ENCODE measurements around the gene CMKLR1.
A peak's percentile ranks its signal among the peaks of the same experiment; 100 is the strongest.

The CMKLR1 gene

DNA sequence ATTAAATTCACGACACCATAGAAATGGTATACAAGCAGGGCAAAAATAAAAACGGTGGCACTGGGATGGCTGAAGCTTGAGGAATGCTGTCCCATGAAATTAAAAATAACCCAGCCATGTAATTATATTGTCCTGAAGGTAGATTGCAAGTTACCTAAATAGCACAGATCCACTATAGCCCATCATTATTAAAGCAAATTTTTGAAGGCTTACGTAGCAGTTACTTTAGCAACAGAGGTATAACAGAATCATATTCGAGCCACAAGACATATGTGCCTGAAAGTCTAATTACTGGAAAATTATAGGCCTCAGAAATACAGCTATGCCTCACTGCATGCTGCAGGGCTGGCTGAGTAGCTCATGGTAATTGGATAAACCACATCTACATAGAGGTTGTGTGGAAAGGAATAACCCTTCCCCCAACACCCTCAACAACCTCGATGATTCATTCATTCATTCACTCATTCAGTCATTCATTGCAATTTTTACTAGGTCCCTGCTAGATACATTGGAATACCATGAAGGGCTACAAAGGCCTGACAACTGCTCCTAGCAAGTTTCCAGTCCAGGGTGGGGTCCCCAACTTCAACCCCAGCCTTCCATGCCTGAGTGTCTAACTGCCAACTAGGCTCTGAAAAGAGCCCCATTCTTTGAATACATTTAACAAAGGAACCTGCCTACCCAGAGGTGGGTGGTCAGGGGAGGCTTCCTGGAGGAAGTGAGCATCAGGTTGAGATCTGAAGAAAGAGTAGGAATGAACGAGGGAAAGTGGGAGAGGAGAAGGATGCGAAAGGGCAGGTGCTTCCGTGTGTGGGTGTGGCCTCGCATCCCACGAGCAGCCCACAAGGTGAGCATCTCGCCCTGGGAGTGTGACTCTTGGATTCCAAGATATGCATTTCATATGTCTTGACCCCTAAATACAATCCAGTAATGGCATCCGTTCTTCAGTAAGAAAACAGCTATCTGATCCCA lies 18.0 kb upstream of the CMKLR1 start:
- no peak for DNase-seq (ENCODE audit: low read depth)
- TF ChIP-seq CTCF (IDR thresholded peaks at IDR 0.05; ENCODE audit: insufficient read depth, low read depth, low read length, missing control alignments) = no peak

GRCh38 chr12:108355069-108355468 lies 16.0 kb upstream of the CMKLR1 start:
- no peak for TF ChIP-seq CTCF (IDR thresholded peaks at IDR 0.05; ENCODE audit: insufficient read depth, low read depth, low read length, missing control alignments)
- no peak for DNase-seq (ENCODE audit: low read depth)
- no peak overlapping the region for H3K4me3 ChIP-seq (ENCODE audit: low read length)

More for the DNA sequence above, 18.0 kb upstream of the CMKLR1 start:
- no peak overlapping the region for H3K4me3 ChIP-seq (ENCODE audit: low read length)

GRCh38 chr12:108352591-108352990 lies 13.5 kb upstream of the CMKLR1 start:
- TF ChIP-seq CTCF (IDR thresholded peaks at IDR 0.05; ENCODE audit: insufficient read depth, low read depth, low read length, missing control alignments) = no peak
- DNase-seq (ENCODE audit: low read depth) = peak; percentile 16

DNA sequence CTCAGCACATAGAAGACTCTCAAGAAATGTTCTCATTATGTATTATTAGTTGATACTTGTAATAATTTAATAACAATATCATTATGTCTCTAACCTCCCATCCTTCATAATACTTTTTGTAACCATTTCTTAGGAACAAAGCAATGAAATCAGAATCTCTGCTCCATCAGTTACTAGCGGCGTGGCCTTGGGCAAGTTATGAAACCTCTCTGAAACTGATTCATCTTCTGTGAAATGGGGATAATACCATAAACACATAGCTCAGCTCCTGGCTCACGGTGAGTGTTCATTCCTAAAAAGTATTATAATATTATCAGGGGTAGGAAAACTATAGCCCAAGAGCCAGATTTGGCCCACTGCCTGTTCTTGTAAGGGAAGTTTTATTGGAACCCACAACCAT lies 11.4 kb upstream of the CMKLR1 start:
- TF ChIP-seq CTCF (IDR thresholded peaks at IDR 0.05; ENCODE audit: insufficient read depth, low read depth, low read length, missing control alignments) = no peak

More at GRCh38 chr12:108352591-108352990, 13.5 kb upstream of the CMKLR1 start:
- no peak overlapping the region for H3K4me3 ChIP-seq (ENCODE audit: low read length)

GRCh38 chr12:108349278-108349688 lies 10.2 kb upstream of the CMKLR1 start:
- TF ChIP-seq CTCF (IDR thresholded peaks at IDR 0.05; ENCODE audit: insufficient read depth, low read depth, low read length, missing control alignments) = no peak
- no peak for DNase-seq (ENCODE audit: low read depth)
- H3K4me3 ChIP-seq (ENCODE audit: low read length) = no peak overlapping the region

More for the DNA sequence above, 11.4 kb upstream of the CMKLR1 start:
- DNase-seq (ENCODE audit: low read depth) = no peak
- H3K4me3 ChIP-seq (ENCODE audit: low read length) = no peak overlapping the region

DNA sequence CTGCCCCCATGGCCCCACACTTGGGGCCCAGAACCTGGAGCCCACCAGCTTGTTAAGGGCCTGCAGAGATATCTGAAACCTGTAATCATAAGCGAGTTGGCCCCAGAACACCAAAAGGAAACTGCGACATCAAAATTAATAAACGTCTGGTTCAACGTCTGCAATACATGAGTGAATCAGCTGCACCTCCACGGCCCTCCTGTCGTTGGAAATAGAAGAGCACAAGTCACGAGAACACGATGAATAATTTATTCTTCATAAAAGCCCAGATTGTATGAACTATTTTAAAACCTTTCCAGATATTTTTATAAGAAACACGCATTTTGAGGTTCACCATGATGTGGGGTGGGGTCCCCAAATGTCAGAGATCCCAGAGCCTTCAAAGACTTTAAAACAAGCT lies 9.7 kb upstream of the CMKLR1 start:
- no peak overlapping the region for H3K4me3 ChIP-seq (ENCODE audit: low read length)
- no peak for TF ChIP-seq CTCF (IDR thresholded peaks at IDR 0.05; ENCODE audit: insufficient read depth, low read depth, low read length, missing control alignments)
- no peak for DNase-seq (ENCODE audit: low read depth)
